ENCODE results near the gene SLK.

- no peak for TF ChIP-seq EZH2 (IDR thresholded peaks at IDR 0.05; ENCODE audit: insufficient read depth, low read length)
- TF ChIP-seq CTCF (IDR thresholded peaks at IDR 0.05; ENCODE audit: insufficient read depth, low read depth, low read length) = no peak
Measured at GRCh38 chr10:104052431-104052830, 85.5 kb downstream of the SLK start.
